Spleen (tissue), 7 donors: ENCODE results near the gene UBE2D3.
"Not testable (repeated sequence)": the region's sequence is repeated elsewhere in the genome, so short reads cannot be mapped to it uniquely, and the experiment has no call there.

Experiments used
- POLR2A ChIP-seq, 3 donors: fragments of 450-650 bp; IDR thresholded peaks; one replicate each; pipeline ENCODE4 v1.5.1; 2017; ENCODE audit warnings: antibody characterized with exemption in 3 of 3, mild to moderate bottlenecking in 1 of 3
- TF ChIP-seq, protein P1 (sequence below), 11 experiments: fragments of 200-600 bp in 7 of 11; fragments of 450-650 bp in 4 of 11; sonication (generic) in 4 of 11; IDR thresholded peaks in 8 of 11; conservative IDR thresholded peaks in 3 of 11; 1 replicate in 7 of 11; 2 replicates in 4 of 11; pipeline versions ENCODE4 v1.4.0 to v1.8.0; 2016 to 2021; ENCODE audit warnings: antibody characterized with exemption in 11 of 11, inconsistent platforms in 4 of 11, mild to moderate bottlenecking in 1 of 11
- donor health status: DM: no; HTN: no; CAD: no; lungs with moderate emphysema.
- donor health status: DM: no; HTN: no; CAD: no.
- donor health status: DM: no; HTN: no; CAD: no.

DNA sequence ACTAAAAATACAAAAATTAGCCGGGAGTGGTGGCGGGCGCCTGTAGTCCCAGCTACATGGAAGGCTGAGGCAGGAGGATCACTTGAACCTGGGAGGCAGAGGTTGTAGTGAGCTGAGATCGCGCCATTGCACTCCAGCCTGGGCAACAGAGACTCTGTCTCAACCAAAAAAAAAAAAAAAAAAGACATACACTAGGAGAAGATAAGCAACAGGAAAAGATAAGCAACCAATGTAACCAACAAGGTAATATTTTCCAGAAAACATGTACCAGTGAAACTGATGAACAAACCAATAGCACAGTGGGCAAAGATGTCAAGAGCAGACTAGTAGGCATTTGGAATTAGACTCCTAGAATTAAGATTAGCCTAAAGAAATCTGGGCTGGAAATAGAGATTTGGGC lies 38.0 kb upstream of the UBE2D3 start:
- not testable (repeated sequence) for TF ChIP-seq POLR2A (IDR thresholded peaks at IDR 0.05)
- TF ChIP-seq, protein P1, sequence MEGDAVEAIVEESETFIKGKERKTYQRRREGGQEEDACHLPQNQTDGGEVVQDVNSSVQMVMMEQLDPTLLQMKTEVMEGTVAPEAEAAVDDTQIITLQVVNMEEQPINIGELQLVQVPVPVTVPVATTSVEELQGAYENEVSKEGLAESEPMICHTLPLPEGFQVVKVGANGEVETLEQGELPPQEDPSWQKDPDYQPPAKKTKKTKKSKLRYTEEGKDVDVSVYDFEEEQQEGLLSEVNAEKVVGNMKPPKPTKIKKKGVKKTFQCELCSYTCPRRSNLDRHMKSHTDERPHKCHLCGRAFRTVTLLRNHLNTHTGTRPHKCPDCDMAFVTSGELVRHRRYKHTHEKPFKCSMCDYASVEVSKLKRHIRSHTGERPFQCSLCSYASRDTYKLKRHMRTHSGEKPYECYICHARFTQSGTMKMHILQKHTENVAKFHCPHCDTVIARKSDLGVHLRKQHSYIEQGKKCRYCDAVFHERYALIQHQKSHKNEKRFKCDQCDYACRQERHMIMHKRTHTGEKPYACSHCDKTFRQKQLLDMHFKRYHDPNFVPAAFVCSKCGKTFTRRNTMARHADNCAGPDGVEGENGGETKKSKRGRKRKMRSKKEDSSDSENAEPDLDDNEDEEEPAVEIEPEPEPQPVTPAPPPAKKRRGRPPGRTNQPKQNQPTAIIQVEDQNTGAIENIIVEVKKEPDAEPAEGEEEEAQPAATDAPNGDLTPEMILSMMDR (IDR thresholded peaks at IDR 0.05 in 8 of 11, conservative IDR thresholded peaks at IDR 0.05 in 3 of 11), result not testable (repeated sequence)
